ENCODE data around the gene TNFRSF13B. TPM values are rescaled to one million over a fixed set of nuclear protein-coding genes. Genes with fewer than 3 reads are reported as not detected.

Gene TNFRSF13B
- total RNA-seq, 6 experiments from 2014 or later, result not detected

DNA sequence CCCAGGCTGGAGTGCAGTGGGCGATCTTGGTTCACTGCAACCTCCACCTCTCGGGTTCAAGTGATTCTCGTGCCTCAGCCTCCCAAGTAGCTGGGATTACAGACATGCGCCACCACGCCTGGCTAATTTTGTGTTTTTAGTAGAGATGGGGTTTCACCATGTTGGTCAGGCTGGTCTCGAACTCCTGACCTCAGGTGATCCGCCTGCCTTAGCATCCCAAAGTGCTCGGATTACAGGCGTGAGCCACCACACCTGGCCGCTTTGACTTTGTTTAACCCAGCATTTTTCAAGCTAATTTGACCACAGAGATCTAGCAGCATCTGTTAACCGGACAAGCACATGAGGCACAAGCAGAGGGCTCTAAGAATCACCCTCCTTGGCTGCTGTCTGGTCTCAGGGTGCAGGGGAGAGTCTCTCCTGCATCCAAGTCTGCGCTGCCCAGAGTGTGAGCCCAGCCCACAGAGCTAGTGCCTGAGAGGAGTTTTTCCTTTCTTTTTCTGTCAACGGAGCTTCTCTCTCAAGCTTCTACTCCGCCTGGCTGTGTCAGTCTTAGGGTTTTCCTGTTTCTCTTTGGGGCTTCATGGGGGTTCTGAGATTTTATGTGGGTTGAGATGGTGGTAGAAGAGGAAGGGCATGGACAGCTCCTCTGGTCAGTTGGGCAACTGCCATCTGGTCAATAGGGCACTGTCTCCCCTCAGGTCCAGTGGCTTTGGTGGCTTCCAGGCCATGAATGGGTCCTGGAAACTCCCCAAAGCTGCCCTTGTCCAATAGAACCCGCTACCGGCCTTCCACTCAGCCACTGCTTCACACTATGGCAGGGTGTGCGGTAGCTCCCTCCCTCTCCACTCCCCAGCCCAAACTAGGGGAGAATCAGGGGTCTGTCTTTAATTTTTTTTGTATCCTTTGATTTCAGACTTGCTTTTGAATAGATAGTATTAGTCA lies 59.6 kb downstream of the TNFRSF13B start:
- no peaks in the 10 kb centered on the region for H3K36me3 Mint-ChIP-seq (ENCODE audit: low read depth)
- TF ChIP-seq, protein P1, sequence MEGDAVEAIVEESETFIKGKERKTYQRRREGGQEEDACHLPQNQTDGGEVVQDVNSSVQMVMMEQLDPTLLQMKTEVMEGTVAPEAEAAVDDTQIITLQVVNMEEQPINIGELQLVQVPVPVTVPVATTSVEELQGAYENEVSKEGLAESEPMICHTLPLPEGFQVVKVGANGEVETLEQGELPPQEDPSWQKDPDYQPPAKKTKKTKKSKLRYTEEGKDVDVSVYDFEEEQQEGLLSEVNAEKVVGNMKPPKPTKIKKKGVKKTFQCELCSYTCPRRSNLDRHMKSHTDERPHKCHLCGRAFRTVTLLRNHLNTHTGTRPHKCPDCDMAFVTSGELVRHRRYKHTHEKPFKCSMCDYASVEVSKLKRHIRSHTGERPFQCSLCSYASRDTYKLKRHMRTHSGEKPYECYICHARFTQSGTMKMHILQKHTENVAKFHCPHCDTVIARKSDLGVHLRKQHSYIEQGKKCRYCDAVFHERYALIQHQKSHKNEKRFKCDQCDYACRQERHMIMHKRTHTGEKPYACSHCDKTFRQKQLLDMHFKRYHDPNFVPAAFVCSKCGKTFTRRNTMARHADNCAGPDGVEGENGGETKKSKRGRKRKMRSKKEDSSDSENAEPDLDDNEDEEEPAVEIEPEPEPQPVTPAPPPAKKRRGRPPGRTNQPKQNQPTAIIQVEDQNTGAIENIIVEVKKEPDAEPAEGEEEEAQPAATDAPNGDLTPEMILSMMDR (IDR thresholded peaks at IDR 0.05), result no peak
- no peak overlapping the region for H3K4me3 Mint-ChIP-seq
- H3K27me3 Mint-ChIP-seq (ENCODE audit: insufficient read depth), result peaks cover 7% of the 10 kb centered on the region
- no peaks in the 10 kb centered on the region for H3K9me3 Mint-ChIP-seq
- DNase-seq, result no peak
- H3K27ac Mint-ChIP-seq, result no peak overlapping the region
- H3K4me1 Mint-ChIP-seq (ENCODE audit: low read depth), result peaks cover 19% of the 10 kb centered on the region

DNA sequence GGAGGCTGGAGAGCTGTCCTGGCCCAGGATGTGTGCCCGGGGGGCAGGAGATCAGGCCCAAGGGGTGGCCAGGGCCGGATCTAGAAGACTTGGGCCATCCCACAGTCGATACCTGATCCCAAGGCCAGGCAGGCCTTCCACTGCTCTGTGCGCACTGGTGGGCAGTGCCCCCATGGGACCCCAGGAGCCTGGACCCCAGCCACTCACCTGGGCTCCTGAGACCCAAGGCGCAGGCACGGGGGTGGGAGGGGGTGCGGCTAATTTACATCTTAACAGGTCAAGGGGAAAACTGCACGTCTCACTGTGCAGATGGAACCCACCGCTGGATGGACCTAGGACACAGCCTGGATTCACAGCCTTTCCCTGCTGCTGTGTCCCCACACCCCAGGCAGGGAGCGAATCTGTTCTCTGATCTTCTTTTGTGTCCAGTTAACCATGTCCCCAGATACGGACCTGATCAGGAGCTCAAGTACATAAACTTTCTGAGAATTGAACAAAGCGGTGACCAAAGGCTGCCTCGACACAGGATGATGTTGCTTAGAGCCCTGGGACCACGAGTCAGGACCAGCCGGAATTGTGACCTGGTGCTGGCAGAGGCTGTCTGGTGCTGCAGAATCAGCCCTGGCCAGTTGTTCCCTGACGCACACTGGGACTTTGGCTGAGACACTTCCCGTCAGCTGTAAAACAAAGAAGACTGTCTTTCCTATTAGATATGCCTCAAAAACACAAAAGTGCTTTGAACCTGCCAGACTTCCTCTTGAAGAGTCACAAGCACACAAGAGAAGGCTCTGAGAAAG lies 60.6 kb downstream of the TNFRSF13B start:
- Mint-ChIP-seq H3K4me1 (ENCODE audit: low read depth) (peaks cover 26% of the 10 kb centered on the region), H3K36me3 (ENCODE audit: low read depth) (no peaks in the 10 kb centered on the region), H3K27me3 (ENCODE audit: insufficient read depth) (peaks cover 6% of the 10 kb centered on the region), H3K9me3 (no peaks in the 10 kb centered on the region), H3K27ac (no peak overlapping the region), H3K4me3 (no peak overlapping the region)
- TF ChIP-seq, protein P1 (IDR thresholded peaks at IDR 0.05), result no peak
- no peak for DNase-seq

DNA sequence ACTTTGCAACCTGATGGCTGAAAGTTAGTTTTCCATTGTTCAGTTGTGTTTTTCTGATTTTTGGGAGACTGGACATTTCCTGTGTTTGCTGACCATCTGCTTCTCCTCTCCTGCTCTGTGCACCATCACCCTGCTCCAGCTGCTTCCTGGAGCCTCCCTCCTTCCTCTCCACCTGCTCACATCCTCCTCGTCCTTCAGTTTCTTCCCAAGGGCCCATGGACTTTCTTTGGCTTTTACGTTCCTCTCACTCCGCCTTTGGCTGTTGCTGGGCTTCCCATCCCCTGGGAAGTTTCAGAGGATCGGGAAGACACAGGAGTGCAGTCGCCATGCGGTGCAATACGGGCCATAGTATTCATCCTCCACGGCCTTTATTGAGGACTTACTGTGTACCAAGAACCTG lies 61.6 kb downstream of the TNFRSF13B start:
- Mint-ChIP-seq H3K27ac (no peak overlapping the region), H3K4me3 (no peak overlapping the region), H3K36me3 (ENCODE audit: low read depth) (no peaks in the 10 kb centered on the region), H3K4me1 (ENCODE audit: low read depth) (peaks cover 33% of the 10 kb centered on the region), H3K27me3 (ENCODE audit: insufficient read depth) (peaks cover 2% of the 10 kb centered on the region), H3K9me3 (peaks cover 3% of the 10 kb centered on the region; the same call in 1 of the 2 replicates)
- no peak for DNase-seq
- TF ChIP-seq, protein P1 (IDR thresholded peaks at IDR 0.05), result no peak

DNA sequence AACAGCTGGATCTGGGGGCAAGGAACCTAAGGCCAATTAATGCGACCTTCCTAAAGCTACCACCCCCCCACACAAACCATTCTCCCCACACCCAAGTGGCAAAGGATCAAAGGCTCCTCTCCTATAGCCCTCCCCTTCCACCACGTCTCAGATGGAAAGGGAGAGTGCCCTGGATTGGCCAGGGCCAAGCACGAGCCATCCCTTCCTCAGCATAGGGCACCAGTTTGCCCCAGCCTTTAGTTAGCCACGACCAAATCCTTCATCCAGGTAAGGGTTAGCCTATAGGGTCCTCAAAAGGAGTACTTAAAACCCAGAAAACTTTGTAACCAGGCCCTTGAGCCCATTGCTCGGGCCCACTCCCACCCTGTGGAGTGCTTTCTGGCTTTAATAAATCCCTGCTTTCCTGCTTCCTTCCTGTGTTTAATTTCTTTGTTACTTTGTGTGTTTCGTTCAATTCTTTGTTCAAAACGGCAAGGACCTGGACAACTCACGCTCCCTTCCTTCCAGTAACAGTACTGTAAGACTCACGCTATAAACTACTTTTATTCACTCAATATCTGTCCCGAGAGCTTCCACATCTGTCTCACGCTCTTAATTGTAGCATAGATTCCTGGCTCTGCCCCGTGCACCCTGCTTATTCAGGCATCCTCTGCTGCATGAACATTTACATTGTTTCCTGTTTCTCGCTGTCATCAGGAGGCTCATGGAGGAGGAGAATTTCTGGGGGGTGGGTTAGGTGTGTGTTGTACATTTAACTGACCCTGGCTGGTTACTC lies 62.3 kb downstream of the TNFRSF13B start:
- DNase-seq, result no peak
- Mint-ChIP-seq H3K36me3 (ENCODE audit: low read depth) (no peaks in the 10 kb centered on the region), H3K4me3 (no peak overlapping the region), H3K27ac (no peak overlapping the region), H3K27me3 (ENCODE audit: insufficient read depth) (peaks cover 2% of the 10 kb centered on the region), H3K4me1 (ENCODE audit: low read depth) (peaks cover 40% of the 10 kb centered on the region), H3K9me3 (peaks cover 5% of the 10 kb centered on the region; the same call in 1 of the 2 replicates)
- TF ChIP-seq, protein P1 (IDR thresholded peaks at IDR 0.05), result no peak

DNA sequence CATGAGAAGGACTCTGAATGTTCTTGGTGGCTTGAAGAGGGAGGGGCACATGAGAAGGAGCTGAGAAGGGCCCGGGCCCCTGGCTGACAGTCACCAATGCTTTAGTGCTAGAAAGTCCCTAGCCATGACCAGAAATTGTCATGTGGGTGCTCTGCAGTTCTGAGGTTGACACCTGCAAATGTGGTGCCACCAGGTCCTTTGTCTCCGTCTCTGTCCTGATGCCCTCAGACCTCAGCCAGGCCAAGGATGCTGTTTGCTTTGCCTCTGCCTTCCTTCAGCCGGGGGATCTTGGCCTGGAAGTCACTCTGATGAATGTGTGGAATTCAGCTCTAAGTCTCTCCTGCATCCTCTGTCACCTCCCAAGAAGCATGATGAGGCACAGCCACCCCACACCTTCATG lies 63.6 kb downstream of the TNFRSF13B start:
- TF ChIP-seq, protein P1 (IDR thresholded peaks at IDR 0.05), result no peak
- H3K27me3 Mint-ChIP-seq (ENCODE audit: insufficient read depth), result peaks cover 5% of the 10 kb centered on the region
- H3K27ac Mint-ChIP-seq, result no peak overlapping the region
- no peak overlapping the region for H3K4me3 Mint-ChIP-seq
- DNase-seq, result no peak
- peaks cover 53% of the 10 kb centered on the region for H3K4me1 Mint-ChIP-seq (ENCODE audit: low read depth)
- 0 out of 2 replicates have a peak, but pooled peaks cover 5% of the 10 kb centered on the region for H3K36me3 Mint-ChIP-seq (ENCODE audit: low read depth)
- peaks cover 9% of the 10 kb centered on the region for H3K9me3 Mint-ChIP-seq

All from HFFc6 (cell line).